ENCODE measurements around the gene RFC1.

DNA sequence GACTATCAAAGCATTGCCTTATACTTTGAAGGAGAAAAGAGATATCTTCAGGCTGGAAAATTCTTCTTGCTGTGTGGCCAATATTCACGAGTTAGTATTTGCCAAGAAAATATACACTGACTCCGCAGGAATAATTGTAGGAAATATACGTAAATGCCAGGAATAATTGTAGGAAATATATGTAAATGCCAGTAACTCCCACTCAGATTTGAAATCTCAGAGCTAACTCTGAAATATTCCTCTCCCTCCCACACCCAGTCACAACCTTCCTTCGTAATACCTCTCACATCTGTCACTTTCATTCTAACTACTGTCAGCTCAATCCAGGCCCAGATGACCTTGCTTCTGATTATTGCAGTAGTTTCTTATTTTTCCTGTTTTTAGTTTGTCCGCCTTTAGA lies 110.3 kb downstream of the RFC1 start:
- TF ChIP-seq, protein P1, sequence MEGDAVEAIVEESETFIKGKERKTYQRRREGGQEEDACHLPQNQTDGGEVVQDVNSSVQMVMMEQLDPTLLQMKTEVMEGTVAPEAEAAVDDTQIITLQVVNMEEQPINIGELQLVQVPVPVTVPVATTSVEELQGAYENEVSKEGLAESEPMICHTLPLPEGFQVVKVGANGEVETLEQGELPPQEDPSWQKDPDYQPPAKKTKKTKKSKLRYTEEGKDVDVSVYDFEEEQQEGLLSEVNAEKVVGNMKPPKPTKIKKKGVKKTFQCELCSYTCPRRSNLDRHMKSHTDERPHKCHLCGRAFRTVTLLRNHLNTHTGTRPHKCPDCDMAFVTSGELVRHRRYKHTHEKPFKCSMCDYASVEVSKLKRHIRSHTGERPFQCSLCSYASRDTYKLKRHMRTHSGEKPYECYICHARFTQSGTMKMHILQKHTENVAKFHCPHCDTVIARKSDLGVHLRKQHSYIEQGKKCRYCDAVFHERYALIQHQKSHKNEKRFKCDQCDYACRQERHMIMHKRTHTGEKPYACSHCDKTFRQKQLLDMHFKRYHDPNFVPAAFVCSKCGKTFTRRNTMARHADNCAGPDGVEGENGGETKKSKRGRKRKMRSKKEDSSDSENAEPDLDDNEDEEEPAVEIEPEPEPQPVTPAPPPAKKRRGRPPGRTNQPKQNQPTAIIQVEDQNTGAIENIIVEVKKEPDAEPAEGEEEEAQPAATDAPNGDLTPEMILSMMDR (IDR thresholded peaks at IDR 0.05; ENCODE audit: extremely low read depth in 1 of 2, insufficient read depth in 1 of 2, low read depth in 1 of 2, low read length in 2 of 2), result no peak
- no peak for TF ChIP-seq POLR2AphosphoS5 (IDR thresholded peaks at IDR 0.05; ENCODE audit: insufficient read depth, low read depth, low read length)
- no peak for TF ChIP-seq JUN (IDR thresholded peaks at IDR 0.05; ENCODE audit: borderline replicate concordance, insufficient read depth, insufficient read length, low read depth)
- no peak for TF ChIP-seq POLR2A (IDR thresholded peaks at IDR 0.05; ENCODE audit: low read depth, low read length)
- no peak for TF ChIP-seq MYC (IDR thresholded peaks at IDR 0.05; ENCODE audit: low read depth, low read length)
- no peak for TF ChIP-seq GATA2 (IDR thresholded peaks at IDR 0.05; ENCODE audit: insufficient read depth, insufficient read length, low read depth, low read length)
- no peak for TF ChIP-seq FOS (IDR thresholded peaks at IDR 0.05; ENCODE audit: borderline replicate concordance, insufficient read depth, low read length)
- no peak for TF ChIP-seq EZH2 (IDR thresholded peaks at IDR 0.05; ENCODE audit: borderline replicate concordance, low read depth, low read length, severe bottlenecking)

All from endothelial cell of umbilical vein (primary cell).